Measurements from ENCODE around the gene RPL36A.

RPL36A gene

GRCh38 chrX:101391831-101392230 lies 1.0 kb downstream of the RPL36A start:
- no peak for TF ChIP-seq CTCF (IDR thresholded peaks at IDR 0.05; ENCODE audit: low read depth, low read length)
- no peak for DNase-seq (ENCODE audit: low read depth in 2 of 2)
- peak overlapping the region; percentile 58 to 70 for H3K4me3 ChIP-seq (replicated peaks in 1 of 2; ENCODE audit: low read depth in 2 of 2, low read length in 2 of 2)

- H3K4me3 ChIP-seq (replicated peaks in 1 of 2; ENCODE audit: low read depth in 2 of 2, low read length in 2 of 2) = no peak overlapping the region
- no peak for TF ChIP-seq CTCF (IDR thresholded peaks at IDR 0.05; ENCODE audit: low read depth, low read length)
Observed at GRCh38 chrX:101393530-101394305, 2.9 kb downstream of the RPL36A start.

GRCh38 chrX:101394372-101394771 lies 3.6 kb downstream of the RPL36A start:
- no peak for TF ChIP-seq CTCF (IDR thresholded peaks at IDR 0.05; ENCODE audit: low read depth, low read length)
- H3K4me3 ChIP-seq (replicated peaks in 1 of 2; ENCODE audit: low read depth in 2 of 2, low read length in 2 of 2) = no peak overlapping the region
- no peak for DNase-seq (ENCODE audit: low read depth in 2 of 2)

More at GRCh38 chrX:101393530-101394305, 2.9 kb downstream of the RPL36A start:
- no peak for DNase-seq (ENCODE audit: low read depth in 2 of 2)

GRCh38 chrX:101395789-101396188 lies 5.0 kb downstream of the RPL36A start:
- DNase-seq (ENCODE audit: low read depth in 2 of 2) = peak; percentile 31 to 45
- TF ChIP-seq CTCF (IDR thresholded peaks at IDR 0.05; ENCODE audit: low read depth, low read length) = no peak
- H3K4me3 ChIP-seq (replicated peaks in 1 of 2; ENCODE audit: low read depth in 2 of 2, low read length in 2 of 2) = no peak overlapping the region

GRCh38 chrX:101397779-101398178 lies 7.0 kb downstream of the RPL36A start:
- no peak for TF ChIP-seq CTCF (IDR thresholded peaks at IDR 0.05; ENCODE audit: low read depth, low read length)
- peak in 1 of 2 donors; percentile 54 for DNase-seq (ENCODE audit: low read depth in 2 of 2)
- H3K4me3 ChIP-seq (replicated peaks in 1 of 2; ENCODE audit: low read depth in 2 of 2, low read length in 2 of 2) = no peak overlapping the region

- no peak for TF ChIP-seq CTCF (IDR thresholded peaks at IDR 0.05; ENCODE audit: low read depth, low read length)
- no peak for DNase-seq (ENCODE audit: low read depth in 2 of 2)
- H3K4me3 ChIP-seq (replicated peaks in 1 of 2; ENCODE audit: low read depth in 2 of 2, low read length in 2 of 2) = no peak overlapping the region
Observed at GRCh38 chrX:101398694-101399093, 7.9 kb downstream of the RPL36A start.
